Myocyte (in vitro differentiated cells): Measurements from ENCODE around the gene MARVELD2. TPM values are rescaled to one million over a fixed set of nuclear protein-coding genes. Genes with fewer than 3 reads are reported as not detected.

Experiments
- DNase-seq: peaks from one replicate; pipeline ENCODE4 v3.0.0-alpha.2; 2012; ENCODE audit warnings: low read depth
- total RNA-seq: library from RNA; depleted of rRNA; stranded (reverse); fragments of >200 nt; gene quantifications from 2 replicates; pipeline ENCODE4 v1.2.3, GENCODE V29; 2014

MARVELD2 gene
- total RNA-seq, 1 donor from 2014 or later = not detected

DNA sequence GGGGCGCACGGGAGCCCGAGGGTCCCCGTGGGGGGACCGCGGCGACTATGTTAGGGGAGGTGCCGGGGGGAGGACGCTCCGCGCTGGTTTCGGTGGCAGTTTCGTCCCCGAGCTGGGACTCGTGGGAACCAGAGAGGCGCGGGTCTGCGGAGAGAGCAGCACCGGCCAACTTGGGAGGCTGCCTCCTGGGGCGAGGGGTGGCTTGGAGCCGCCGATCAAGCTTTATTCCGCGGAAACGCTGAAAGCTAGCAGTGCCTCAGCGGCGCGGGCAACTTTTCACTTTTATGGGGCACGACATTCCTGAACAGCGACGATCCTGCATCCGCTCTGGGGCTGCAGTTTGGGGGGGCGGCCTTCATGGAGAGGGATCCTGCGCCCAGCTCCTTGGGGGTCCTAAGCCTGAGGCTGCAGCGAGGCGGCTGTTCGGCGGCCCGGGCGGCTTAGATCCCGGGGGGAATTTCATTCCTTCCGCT is 78.0 kb downstream of the MARVELD2 start:
- DNase-seq = no peak

DNA sequence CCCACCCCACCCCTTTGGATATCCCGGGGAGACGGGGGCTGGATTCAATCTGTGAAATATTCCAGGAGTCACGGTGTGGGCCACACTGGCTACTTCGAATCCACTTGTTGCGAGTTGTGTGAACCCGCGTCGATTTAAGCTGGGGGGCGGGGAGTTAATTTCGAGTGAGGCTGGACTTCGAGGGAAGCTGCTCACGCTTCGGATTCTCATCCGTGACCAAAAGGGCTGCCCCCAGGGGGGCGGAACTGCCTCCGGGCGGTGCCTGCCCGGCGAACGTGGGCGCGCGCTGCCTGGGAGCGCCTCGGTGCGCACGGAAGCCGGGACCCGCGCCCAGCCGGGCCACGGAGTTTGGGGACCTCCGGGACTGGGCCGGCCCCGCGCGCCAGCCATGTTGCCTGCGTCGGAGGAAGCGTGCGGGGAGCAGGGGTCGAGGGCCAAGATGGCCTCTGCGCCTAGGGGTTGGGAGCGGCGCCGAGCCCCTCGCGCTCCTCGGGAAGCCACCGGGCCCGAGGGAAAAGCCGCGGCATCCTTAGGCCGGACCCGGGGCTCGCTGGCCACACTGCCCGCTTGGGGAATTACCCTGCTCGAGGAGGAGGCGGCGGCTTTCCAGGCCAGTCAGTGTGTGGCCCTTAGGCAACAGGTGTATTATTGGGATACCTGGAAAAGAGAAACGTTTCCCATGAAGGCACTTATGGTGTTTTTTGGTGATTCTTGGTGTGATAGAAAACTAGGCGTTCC is 78.6 kb downstream of the MARVELD2 start:
- DNase-seq = no peak

Other genes with a start within 250 kb of the MARVELD2 start
- gene CCNB1, start 248.0 kb upstream of the MARVELD2 start, total RNA-seq = 10.7 and 12.8 TPM in 2 replicates
- gene CENPH, start 225.5 kb upstream of the MARVELD2 start, total RNA-seq = 6.5 and 8.3 TPM in 2 replicates
- gene CDK7, start 180.2 kb upstream of the MARVELD2 start, total RNA-seq = 21.7 and 24.6 TPM in 2 replicates
- 0.67 and 0.83 TPM in 2 replicates for gene CCDC125, start 82.3 kb upstream of the MARVELD2 start, total RNA-seq
- gene AK6, start 45.6 kb upstream of the MARVELD2 start, total RNA-seq = 20.2 and 28.5 TPM in 2 replicates
- 60.5 and 60.9 TPM in 2 replicates for gene TAF9, start 45.6 kb upstream of the MARVELD2 start, total RNA-seq
- gene RAD17, start 45.3 kb upstream of the MARVELD2 start, total RNA-seq = 30.6 and 40.4 TPM in 2 replicates
- gene OCLN, start 77.7 kb downstream of the MARVELD2 start, total RNA-seq = 0.10 and 0.40 TPM in 2 replicates
- 29.2 and 31.3 TPM in 2 replicates for gene GTF2H2C, start 145.1 kb downstream of the MARVELD2 start, total RNA-seq